ENCODE results near the gene MRPS21.

Gene MRPS21

GRCh38 chr1:150262388-150263320 lies 31.0 kb upstream of the MRPS21 start:
- peaks cover 22 to 26% (median 23%) of the 10 kb centered on the region in 5 donors for H3K27me3 ChIP-seq (ENCODE audit: control insufficient read depth in 5 of 5, insufficient read depth in 4 of 5, low read length in 5 of 5)
- H3K9ac ChIP-seq (ENCODE audit: low read length in 5 of 5), result peak overlapping the region in 1 of 5 donors; percentile 16
- H3K36me3 ChIP-seq (ENCODE audit: control insufficient read depth in 5 of 5, insufficient read depth in 5 of 5, low read length in 5 of 5), result peaks cover 5 to 36% (median 32%) of the 10 kb centered on the region in 5 donors
- H3K27ac ChIP-seq (ENCODE audit: low read depth, low read length), result no peak overlapping the region
- peaks cover 7 to 9% (median 8%) of the 10 kb centered on the region in 5 donors for H3K4me1 ChIP-seq (ENCODE audit: control insufficient read depth in 5 of 5, insufficient read depth in 5 of 5, low read length in 5 of 5)
- H3K9me3 ChIP-seq (ENCODE audit: control insufficient read depth in 5 of 5, low read length in 5 of 5), result no peaks in the 10 kb centered on the region
- no peak overlapping the region for H3K4me3 ChIP-seq (ENCODE audit: low read depth in 1 of 5, low read length in 5 of 5)

GRCh38 chr1:150263549-150263948 lies 30.1 kb upstream of the MRPS21 start:
- Histone ChIP-seq H3K4me1 (ENCODE audit: control insufficient read depth in 5 of 5, insufficient read depth in 5 of 5, low read length in 5 of 5) (peaks cover 12 to 18% (median 16%) of the 10 kb centered on the region in 5 donors), H3K27me3 (ENCODE audit: control insufficient read depth in 5 of 5, insufficient read depth in 4 of 5, low read length in 5 of 5) (peaks cover 14 to 17% (median 14%) of the 10 kb centered on the region in 5 donors), H3K9me3 (ENCODE audit: control insufficient read depth in 5 of 5, low read length in 5 of 5) (no peaks in the 10 kb centered on the region), H3K36me3 (ENCODE audit: control insufficient read depth in 5 of 5, insufficient read depth in 5 of 5, low read length in 5 of 5) (peaks cover 5 to 36% (median 32%) of the 10 kb centered on the region in 5 donors), H3K27ac (ENCODE audit: low read depth, low read length) (no peak overlapping the region), H3K9ac (ENCODE audit: low read length in 5 of 5) (no peak overlapping the region), H3K4me3 (ENCODE audit: low read depth in 1 of 5, low read length in 5 of 5) (no peak overlapping the region)

GRCh38 chr1:150267896-150268295 lies 25.8 kb upstream of the MRPS21 start:
- peak overlapping the region; percentile 94 to 99 (median 97) for H3K9ac ChIP-seq (ENCODE audit: low read length in 5 of 5)
- H3K27me3 ChIP-seq (ENCODE audit: control insufficient read depth in 5 of 5, insufficient read depth in 4 of 5, low read length in 5 of 5), result no peaks in the 10 kb centered on the region
- peaks cover 5 to 36% (median 32%) of the 10 kb centered on the region in 5 donors for H3K36me3 ChIP-seq (ENCODE audit: control insufficient read depth in 5 of 5, insufficient read depth in 5 of 5, low read length in 5 of 5)
- peak overlapping the region; percentile 93 for H3K27ac ChIP-seq (ENCODE audit: low read depth, low read length)
- H3K9me3 ChIP-seq (ENCODE audit: control insufficient read depth in 5 of 5, low read length in 5 of 5), result no peaks in the 10 kb centered on the region
- peaks cover 19 to 39% (median 36%) of the 10 kb centered on the region in 5 donors for H3K4me1 ChIP-seq (ENCODE audit: control insufficient read depth in 5 of 5, insufficient read depth in 5 of 5, low read length in 5 of 5)
- H3K4me3 ChIP-seq (ENCODE audit: low read depth in 1 of 5, low read length in 5 of 5), result peak overlapping the region; percentile 71 to 98 (median 94)

- Histone ChIP-seq H3K4me3 (ENCODE audit: low read depth in 1 of 5, low read length in 5 of 5) (peak overlapping the region; percentile 71 to 98 (median 94)), H3K27ac (ENCODE audit: low read depth, low read length) (peak overlapping the region; percentile 93), H3K36me3 (ENCODE audit: control insufficient read depth in 5 of 5, insufficient read depth in 5 of 5, low read length in 5 of 5) (peaks cover 5 to 36% (median 32%) of the 10 kb centered on the region in 5 donors), H3K4me1 (ENCODE audit: control insufficient read depth in 5 of 5, insufficient read depth in 5 of 5, low read length in 5 of 5) (peaks cover 21 to 43% (median 41%) of the 10 kb centered on the region in 5 donors), H3K9me3 (ENCODE audit: control insufficient read depth in 5 of 5, low read length in 5 of 5) (no peaks in the 10 kb centered on the region), H3K9ac (ENCODE audit: low read length in 5 of 5) (peak overlapping the region; percentile 94 to 99 (median 97)), H3K27me3 (ENCODE audit: control insufficient read depth in 5 of 5, insufficient read depth in 4 of 5, low read length in 5 of 5) (no peaks in the 10 kb centered on the region)
These were observed 25.3 kb upstream of the MRPS21 start for GRCh38 chr1:150268340-150268704.

- Histone ChIP-seq H3K4me1 (ENCODE audit: control insufficient read depth in 5 of 5, insufficient read depth in 5 of 5, low read length in 5 of 5) (peaks cover 21 to 48% (median 46%) of the 10 kb centered on the region in 5 donors), H3K27ac (ENCODE audit: low read depth, low read length) (peak within 1 kb of the TSS; percentile 93), H3K27me3 (ENCODE audit: control insufficient read depth in 5 of 5, insufficient read depth in 4 of 5, low read length in 5 of 5) (no peaks in the 10 kb centered on the region), H3K4me3 (ENCODE audit: low read depth in 1 of 5, low read length in 5 of 5) (peak within 1 kb of the TSS; percentile 71 to 98 (median 94)), H3K9me3 (ENCODE audit: control insufficient read depth in 5 of 5, low read length in 5 of 5) (no peaks in the 10 kb centered on the region), H3K36me3 (ENCODE audit: control insufficient read depth in 5 of 5, insufficient read depth in 5 of 5, low read length in 5 of 5) (peaks cover 5 to 36% (median 32%) of the 10 kb centered on the region in 5 donors), H3K9ac (ENCODE audit: low read length in 5 of 5) (peak within 1 kb of the TSS; percentile 94 to 99 (median 97))
These were observed 24.8 kb upstream of the MRPS21 start, which contains the start of gene APH1A for GRCh38 chr1:150268705-150269403. TSS of gene APH1A (minus strand) at chr1:150269016. CDS start at chr1:150268810, 206 bp downstream.

- Histone ChIP-seq H3K4me3 (ENCODE audit: low read depth in 1 of 5, low read length in 5 of 5) (peak overlapping the region; percentile 71 to 98 (median 92)), H3K9ac (ENCODE audit: low read length in 5 of 5) (peak overlapping the region; percentile 59 to 99 (median 97)), H3K4me1 (ENCODE audit: control insufficient read depth in 5 of 5, insufficient read depth in 5 of 5, low read length in 5 of 5) (peaks cover 21 to 50% (median 47%) of the 10 kb centered on the region in 5 donors)
These were observed 24.2 kb upstream of the MRPS21 start for GRCh38 chr1:150269451-150269850.

GRCh38 chr1:150271291-150271959 lies 22.2 kb upstream of the MRPS21 start:
- Histone ChIP-seq H3K27ac (ENCODE audit: low read depth, low read length) (peak overlapping the region; percentile 46), H3K9me3 (ENCODE audit: control insufficient read depth in 5 of 5, low read length in 5 of 5) (no peaks in the 10 kb centered on the region), H3K4me1 (ENCODE audit: control insufficient read depth in 5 of 5, insufficient read depth in 5 of 5, low read length in 5 of 5) (peaks cover 21 to 50% (median 47%) of the 10 kb centered on the region in 5 donors), H3K4me3 (ENCODE audit: low read depth in 1 of 5, low read length in 5 of 5) (no peak overlapping the region), H3K9ac (ENCODE audit: low read length in 5 of 5) (no peak overlapping the region), H3K36me3 (ENCODE audit: control insufficient read depth in 5 of 5, insufficient read depth in 5 of 5, low read length in 5 of 5) (peaks cover 0 to 12% (median 9%) of the 10 kb centered on the region in 5 donors), H3K27me3 (ENCODE audit: control insufficient read depth in 5 of 5, insufficient read depth in 4 of 5, low read length in 5 of 5) (no peaks in the 10 kb centered on the region)

More at GRCh38 chr1:150269451-150269850, 24.2 kb upstream of the MRPS21 start:
- H3K36me3 ChIP-seq (ENCODE audit: control insufficient read depth in 5 of 5, insufficient read depth in 5 of 5, low read length in 5 of 5), result peaks cover 5 to 32% (median 28%) of the 10 kb centered on the region in 5 donors
- peak overlapping the region; percentile 93 for H3K27ac ChIP-seq (ENCODE audit: low read depth, low read length)
- no peaks in the 10 kb centered on the region for H3K9me3 ChIP-seq (ENCODE audit: control insufficient read depth in 5 of 5, low read length in 5 of 5)
- no peaks in the 10 kb centered on the region for H3K27me3 ChIP-seq (ENCODE audit: control insufficient read depth in 5 of 5, insufficient read depth in 4 of 5, low read length in 5 of 5)

- Histone ChIP-seq H3K9ac (ENCODE audit: low read length in 5 of 5) (peak overlapping the region in 3 of 5 donors; percentile 21 to 52 (median 34)), H3K27ac (ENCODE audit: low read depth, low read length) (no peak overlapping the region), H3K4me1 (ENCODE audit: control insufficient read depth in 5 of 5, insufficient read depth in 5 of 5, low read length in 5 of 5) (peaks cover 9 to 36% (median 31%) of the 10 kb centered on the region in 5 donors), H3K4me3 (ENCODE audit: low read depth in 1 of 5, low read length in 5 of 5) (peak overlapping the region; percentile 7 to 62 (median 55)), H3K36me3 (ENCODE audit: control insufficient read depth in 5 of 5, insufficient read depth in 5 of 5, low read length in 5 of 5) (no peaks in the 10 kb centered on the region), H3K27me3 (ENCODE audit: control insufficient read depth in 5 of 5, insufficient read depth in 4 of 5, low read length in 5 of 5) (no peaks in the 10 kb centered on the region), H3K9me3 (ENCODE audit: control insufficient read depth in 5 of 5, low read length in 5 of 5) (no peaks in the 10 kb centered on the region)
These were observed 20.4 kb upstream of the MRPS21 start for GRCh38 chr1:150273311-150273710.

GRCh38 chr1:150280138-150280707 lies 13.4 kb upstream of the MRPS21 start:
- peak overlapping the region in 1 of 5 donors; percentile 79 for H3K9ac ChIP-seq (ENCODE audit: low read length in 5 of 5)

More at GRCh38 chr1:150280138-150280707, 13.4 kb upstream of the MRPS21 start:
- Histone ChIP-seq H3K9me3 (ENCODE audit: control insufficient read depth in 5 of 5, low read length in 5 of 5) (no peaks in the 10 kb centered on the region), H3K36me3 (ENCODE audit: control insufficient read depth in 5 of 5, insufficient read depth in 5 of 5, low read length in 5 of 5) (peaks cover 0 to 4% (median 3%) of the 10 kb centered on the region in 5 donors), H3K4me1 (ENCODE audit: control insufficient read depth in 5 of 5, insufficient read depth in 5 of 5, low read length in 5 of 5) (peaks cover 3 to 26% (median 24%) of the 10 kb centered on the region in 5 donors), H3K27me3 (ENCODE audit: control insufficient read depth in 5 of 5, insufficient read depth in 4 of 5, low read length in 5 of 5) (no peaks in the 10 kb centered on the region), H3K27ac (ENCODE audit: low read depth, low read length) (no peak overlapping the region), H3K4me3 (ENCODE audit: low read depth in 1 of 5, low read length in 5 of 5) (no peak overlapping the region)

All from subcutaneous abdominal adipose tissue (tissue), 5 donors.